GF-D8 (cell line): ENCODE data around the gene REX1BD.
"Not testable (repeated sequence)": the region's sequence is repeated elsewhere in the genome, so short reads cannot be mapped to it uniquely, and the experiment has no call there.

Experiments used
- DNase-seq: peaks from one replicate; lab custom pipeline; 2025; lab: John Stamatoyannopoulos, UW

Gene REX1BD

GRCh38 chr19:18588611-18589379, at the start of gene REX1BD:
REX1BD (plus strand) TSS chr19:18588798; CDS start chr19:18588802, 4 bp downstream.
- DNase-seq = peak; percentile 83

GRCh38 chr19:18539372-18539771, 49.2 kb upstream of the REX1BD start:
- no peak for DNase-seq

GRCh38 chr19:18540200-18540599, 48.4 kb upstream of the REX1BD start:
- not testable (repeated sequence) for DNase-seq

GRCh38 chr19:18541258-18541991, 47.2 kb upstream of the REX1BD start:
- DNase-seq = no peak

- no peak for DNase-seq
Measured at GRCh38 chr19:18541992-18542940, 46.3 kb upstream of the REX1BD start.

GRCh38 chr19:18542941-18543813, 45.4 kb upstream of the REX1BD start, which contains the start of gene FKBP8:
FKBP8 (minus strand) TSS chr19:18543573; CDS start chr19:18541970, 1,603 bp downstream.
- DNase-seq = peak; percentile 53

GRCh38 chr19:18543814-18544475, 44.7 kb upstream of the REX1BD start:
- peak; percentile 52 for DNase-seq

GRCh38 chr19:18551631-18552030, 37.0 kb upstream of the REX1BD start:
- no peak for DNase-seq

- peak; percentile 95 for DNase-seq
Measured at GRCh38 chr19:18557411-18558201, 31.0 kb upstream of the REX1BD start, which contains the start of gene KXD1. KXD1 (plus strand) TSS chr19:18557870; CDS start chr19:18562057, 4,187 bp downstream.

- DNase-seq = no peak
Measured at GRCh38 chr19:18558202-18558555, 30.4 kb upstream of the REX1BD start.

- DNase-seq = no peak
Measured at GRCh38 chr19:18558604-18559003, 30.0 kb upstream of the REX1BD start.

GRCh38 chr19:18559685-18560084, 28.9 kb upstream of the REX1BD start:
- no peak for DNase-seq

- DNase-seq = no peak
Measured at GRCh38 chr19:18562086-18562485, 26.5 kb upstream of the REX1BD start.

GRCh38 chr19:18566953-18567352, 21.6 kb upstream of the REX1BD start:
- no peak for DNase-seq

GRCh38 chr19:18568367-18568766, 20.2 kb upstream of the REX1BD start:
- no peak for DNase-seq

- DNase-seq = peak; percentile 93
Measured at GRCh38 chr19:18571564-18572344, 16.8 kb upstream of the REX1BD start, which contains the start of gene UBA52. UBA52 (plus strand) TSS chr19:18571857; CDS start chr19:18573301, 1,444 bp downstream.

GRCh38 chr19:18574691-18575291, 13.8 kb upstream of the REX1BD start:
- no peak for DNase-seq

- DNase-seq = no peak
Measured at GRCh38 chr19:18576383-18576782, 12.2 kb upstream of the REX1BD start.
